Neural cell (in vitro differentiated cells): ENCODE data around the gene C5orf24. TPM values are rescaled to one million over a fixed set of nuclear protein-coding genes. Genes with fewer than 3 reads are reported as not detected.
"Not testable (repeated sequence)": the region's sequence is repeated elsewhere in the genome, so short reads cannot be mapped to it uniquely, and the experiment has no call there.

Source experiments
- H2AFZ ChIP-seq: fragments of 200-600, 300-800 bp; sonication (generic), shearing (Covaris generic); 2 replicates; pipeline ENCODE4 v1.6.0; 2014; ENCODE audit warnings: low read depth, mild to moderate bottlenecking, antibody characterized with exemption, low read length, moderate library complexity
- H3F3A ChIP-seq: fragments of 200-600 bp; shearing (Covaris generic); 2 replicates; pipeline ENCODE4 v1.6.1; 2016; ENCODE audit warnings: mild to moderate bottlenecking, moderate library complexity, mixed read lengths, antibody characterized with exemption, low read length; ENCODE audit not compliant: insufficient read depth, poor library complexity, severe bottlenecking
- H3K27ac ChIP-seq: fragments of 200-600, 300-800 bp; sonication (generic), shearing (Covaris generic); 2 replicates; pipeline ENCODE4 v1.5.1; 2014; ENCODE audit warnings: mild to moderate bottlenecking, low read length, moderate library complexity
- H3K27me3 ChIP-seq: fragments of 300-800, 200-600 bp; sonication (generic), shearing (Covaris generic); 2 replicates; pipeline ENCODE4 v1.6.0; 2014; ENCODE audit warnings: mild to moderate bottlenecking, low read depth, low read length, moderate library complexity; ENCODE audit not compliant: insufficient read depth
- H3K36me3 ChIP-seq: fragments of 300-800, 200-600 bp; sonication (generic), shearing (Covaris generic); 2 replicates; pipeline ENCODE4 v1.5.1; 2014; ENCODE audit warnings: mild to moderate bottlenecking, antibody characterized with exemption, low read length, moderate library complexity; ENCODE audit not compliant: insufficient read depth
- H3K4me2 ChIP-seq: fragments of 300-800, 200-600 bp; sonication (generic), shearing (Covaris generic); 2 replicates; pipeline ENCODE4 v1.6.0; 2014; ENCODE audit warnings: mild to moderate bottlenecking, low read length
- H3K4me3 ChIP-seq: fragments of 300-800, 200-600 bp; sonication (generic), shearing (Covaris generic); 2 replicates; pipeline ENCODE4 v1.5.1; 2014; ENCODE audit warnings: mild to moderate bottlenecking, low read length, moderate library complexity
- H3K79me2 ChIP-seq: fragments of 200-600 bp; shearing (Covaris generic); replicated peaks from 2 replicates; pipeline ENCODE4 v1.6.0; 2014; ENCODE audit warnings: mild to moderate bottlenecking, low read length, moderate library complexity; ENCODE audit not compliant: insufficient read depth
- H3K9ac ChIP-seq: fragments of 300-800, 200-600 bp; sonication (generic), shearing (Covaris generic); 2 replicates; pipeline ENCODE4 v1.6.1; 2016; ENCODE audit warnings: mild to moderate bottlenecking, low read length, mixed read lengths
- H3K9me2 ChIP-seq: fragments of 200-600 bp; shearing (Covaris generic); 2 replicates; pipeline ENCODE4 v1.6.1; 2016; ENCODE audit warnings: mild to moderate bottlenecking, low read length, mixed read lengths; ENCODE audit not compliant: insufficient read depth
- H3K9me3 ChIP-seq: fragments of 200-600, 300-800 bp; sonication (generic), shearing (Covaris generic); 2 replicates; pipeline ENCODE4 v1.6.1; 2016; ENCODE audit warnings: mild to moderate bottlenecking, mixed run types, low read length, moderate library complexity, mixed read lengths
- H4K20me1 ChIP-seq: fragments of 200-600 bp; shearing (Covaris generic); 2 replicates; pipeline ENCODE4 v1.6.1; 2016; ENCODE audit warnings: mild to moderate bottlenecking, mixed run types; ENCODE audit not compliant: insufficient read depth
- CTCF ChIP-seq: fragments of 450-650 bp; IDR thresholded peaks from 2 replicates; pipeline ENCODE4 v1.5.1; 2014; ENCODE audit warnings: antibody characterized with exemption, mild to moderate bottlenecking, moderate library complexity; ENCODE audit not compliant: poor library complexity, severe bottlenecking
- EP300 ChIP-seq: fragments of 450-650 bp; conservative IDR thresholded peaks from 2 replicates; pipeline ENCODE4 v1.6.1; 2014; ENCODE audit warnings: antibody characterized with exemption, mild to moderate bottlenecking, moderate library complexity; ENCODE audit not compliant: poor library complexity, severe bottlenecking
- EZH2 ChIP-seq: fragments of 200-600, 300-800 bp; shearing (Covaris generic), sonication (generic); IDR thresholded peaks from 2 replicates; pipeline ENCODE4 v1.6.1; 2014; ENCODE audit warnings: antibody characterized with exemption, low read length, borderline replicate concordance, mild to moderate bottlenecking; ENCODE audit not compliant: insufficient read depth, poor library complexity, severe bottlenecking
- MXI1 ChIP-seq: fragments of 450-650 bp; conservative IDR thresholded peaks from 2 replicates; pipeline ENCODE4 v1.6.1; 2014; ENCODE audit warnings: antibody characterized with exemption, mild to moderate bottlenecking; ENCODE audit not compliant: poor library complexity, severe bottlenecking
- POLR2AphosphoS5 ChIP-seq: IDR thresholded peaks from 2 replicates; pipeline ENCODE4 v1.6.1; 2012
- RAD21 ChIP-seq: fragments of 450-650 bp; conservative IDR thresholded peaks from 2 replicates; pipeline ENCODE4 v1.6.1; 2014; ENCODE audit warnings: antibody characterized with exemption, mild to moderate bottlenecking, moderate library complexity
- REST ChIP-seq: IDR thresholded peaks from 2 replicates; pipeline ENCODE4 v1.6.1; 2012; ENCODE audit warnings: borderline replicate concordance
- SMC3 ChIP-seq: fragments of 450-650 bp; conservative IDR thresholded peaks from 2 replicates; pipeline ENCODE4 v1.6.1; 2014; ENCODE audit warnings: antibody characterized with exemption, mild to moderate bottlenecking, moderate library complexity; ENCODE audit not compliant: poor library complexity
- TAF1 ChIP-seq: IDR thresholded peaks from 2 replicates; pipeline ENCODE4 v1.6.1; 2012; ENCODE audit warnings: low read depth
- polyA plus RNA-seq: library from polyadenylated mRNA; depleted of rRNA; stranded (reverse); fragments of >200 nt; gene quantifications from 2 replicates; pipeline ENCODE4 v1.2.3, GENCODE V29; 2014

Gene C5orf24
- polyA plus RNA-seq, 1 donor from 2014 or later, result 71.7 TPM

- H4K20me1 ChIP-seq, result no peaks in the 10 kb centered on the region
Observed at GRCh38 chr5:134879456-134879855, 33.7 kb downstream of the C5orf24 start.

GRCh38 chr5:134880937-134881336 lies 35.2 kb downstream of the C5orf24 start:
- not testable (repeated sequence) for H3K27ac ChIP-seq, H3K4me3 ChIP-seq, H3K4me2 ChIP-seq, H3K27me3 ChIP-seq, H3F3A ChIP-seq, H3K9ac ChIP-seq, H3K9me3 ChIP-seq, H3K9me2 ChIP-seq, H2AFZ ChIP-seq, H4K20me1 ChIP-seq, H3K36me3 ChIP-seq
- peaks cover 22% of the 10 kb centered on the region for H3K79me2 ChIP-seq

More at GRCh38 chr5:134879456-134879855, 33.7 kb downstream of the C5orf24 start:
- Histone ChIP-seq H3F3A (no peaks in the 10 kb centered on the region), H3K27ac (no peak overlapping the region), H3K9ac (no peak overlapping the region), H3K36me3 (no peaks in the 10 kb centered on the region), H3K9me2 (no peaks in the 10 kb centered on the region), H3K27me3 (no peaks in the 10 kb centered on the region), H3K4me2 (no peak overlapping the region), H3K4me3 (no peak overlapping the region), H3K9me3 (no peaks in the 10 kb centered on the region), H2AFZ (no peak overlapping the region), H3K79me2 (peaks cover 35% of the 10 kb centered on the region)
- TF ChIP-seq MXI1 (no peak), CTCF (no peak), EZH2 (no peak), REST (no peak), TAF1 (no peak), POLR2AphosphoS5 (no peak), RAD21 (no peak), SMC3 (no peak), EP300 (no peak)

- not testable (repeated sequence) for H3K4me2 ChIP-seq, H3K27ac ChIP-seq, H3K36me3 ChIP-seq, H4K20me1 ChIP-seq, H2AFZ ChIP-seq, H3K9me3 ChIP-seq, H3K4me3 ChIP-seq, H3F3A ChIP-seq, H3K9ac ChIP-seq, H3K27me3 ChIP-seq, H3K9me2 ChIP-seq
- peaks cover 14% of the 10 kb centered on the region for H3K79me2 ChIP-seq
Observed at GRCh38 chr5:134881711-134882110, 35.9 kb downstream of the C5orf24 start.
